Suprapubic skin (tissue), 4 donors: Measurements from ENCODE around the gene CTU1. TPM values are rescaled to one million over a fixed set of nuclear protein-coding genes. Genes with fewer than 3 reads are reported as not detected.

Source experiments
- DNase-seq, 2 donors: peaks; one replicate each; pipeline ENCODE4 v3.0.0-alpha.2; 2019; ENCODE audit warnings: low spot score in 2 of 2
- H3K27ac ChIP-seq: fragments of 200-600 bp; sonication (generic); one replicate; pipeline ENCODE4 v1.5.1; 2019
- H3K27me3 ChIP-seq: fragments of 200-600 bp; sonication (generic); one replicate; pipeline ENCODE4 v1.5.1; 2019
- H3K36me3 ChIP-seq: fragments of 200-600 bp; sonication (generic); one replicate; pipeline ENCODE4 v1.5.1; 2019
- H3K4me1 ChIP-seq: fragments of 200-600 bp; sonication (generic); one replicate; pipeline ENCODE4 v1.5.1; 2019
- H3K4me3 ChIP-seq: fragments of 200-600 bp; sonication (generic); one replicate; pipeline ENCODE4 v1.5.1; 2019; ENCODE audit warnings: mild to moderate bottlenecking
- H3K9me3 ChIP-seq: fragments of 200-600 bp; sonication (generic); one replicate; pipeline ENCODE4 v1.5.1; 2019
- CTCF ChIP-seq, 2 donors: fragments of 200-600 bp in 1 of 2; fragments of 450-650 bp in 1 of 2; sonication (generic) in 1 of 2; IDR thresholded peaks; one replicate each; pipeline ENCODE4 v1.5.1; 2016 to 2019; ENCODE audit warnings: antibody characterized with exemption in 2 of 2, mild to moderate bottlenecking in 1 of 2, moderate library complexity in 1 of 2
- EP300 ChIP-seq: sonication (generic); formaldehyde crosslinking; IDR thresholded peaks from one replicate; pipeline ENCODE4 v1.6.1; 2017; ENCODE audit warnings: antibody characterized with exemption
- POLR2A ChIP-seq, 2 donors: fragments of 450-650 bp; IDR thresholded peaks; one replicate each; pipeline ENCODE4 v1.6.1; 2017; ENCODE audit warnings: antibody characterized with exemption in 2 of 2, mild to moderate bottlenecking in 2 of 2, moderate library complexity in 2 of 2
- POLR2AphosphoS5 ChIP-seq, 3 donors: sonication (generic); formaldehyde crosslinking; IDR thresholded peaks; one replicate each; pipeline ENCODE4 v1.6.1; 2017; ENCODE audit warnings: antibody characterized with exemption in 3 of 3
- WGBS: methylation state at CpG from one replicate; pipeline ENCODE4 v1.1.5; 2018; 5-methylcytosine and 5-hydroxymethylcytosine counted together
- total RNA-seq, 4 donors: library from RNA; depleted of rRNA; stranded (reverse); fragments of >200 nt; gene quantifications; one replicate each; pipeline ENCODE4 v1.1.0, GENCODE V29; 2016

The CTU1 gene
- total RNA-seq, 4 donors from 2014 or later: 7.7 to 14.6 (median 12.9) TPM

DNA sequence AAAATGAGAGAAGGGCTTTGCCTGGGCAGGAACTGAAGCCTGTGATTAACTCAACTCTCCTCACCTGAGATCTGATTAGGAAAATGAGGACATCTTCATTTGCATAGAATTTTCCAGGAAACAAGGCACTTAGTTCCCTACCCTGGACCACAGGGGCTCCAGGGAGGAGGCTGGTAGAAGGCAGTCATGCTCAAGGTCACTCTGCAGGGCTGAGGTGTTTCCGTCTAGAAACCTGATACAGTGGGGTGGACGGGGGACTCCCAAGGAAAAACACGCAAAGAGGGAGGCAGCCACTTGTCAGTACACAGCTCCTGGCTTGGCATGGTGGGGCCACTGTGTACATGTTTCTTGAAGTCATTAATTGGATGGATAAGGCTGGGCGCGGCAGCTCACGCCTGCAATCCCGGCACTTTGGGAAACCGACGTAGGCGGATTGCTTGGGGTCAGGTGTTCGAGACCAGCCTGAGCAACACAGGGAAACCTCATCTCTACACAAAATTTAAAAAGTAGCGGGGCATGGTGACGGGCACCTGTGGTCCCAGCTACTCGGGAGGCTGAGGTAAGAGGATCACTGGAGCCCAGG, 31.5 kb downstream of the CTU1 start:
- H3K27ac ChIP-seq: peak overlapping the region; percentile 76
- peaks cover 16% of the 10 kb centered on the region for H3K4me1 ChIP-seq
- H3K4me3 ChIP-seq: no peak overlapping the region
- H3K36me3 ChIP-seq: no peaks in the 10 kb centered on the region
- TF ChIP-seq CTCF (IDR thresholded peaks at IDR 0.05) (no peak), EP300 (no peak)
- no peaks in the 10 kb centered on the region for H3K27me3 ChIP-seq
- whole genome bisulfite sequencing: 51% methylated on average over 14 of the region's 14 CpGs
- DNase-seq: peak in 1 of 2 donors; percentile 30
- H3K9me3 ChIP-seq: no peaks in the 10 kb centered on the region

- no peaks in the 10 kb centered on the region for H3K36me3 ChIP-seq
- H3K4me3 ChIP-seq: no peak overlapping the region
- H3K9me3 ChIP-seq: no peaks in the 10 kb centered on the region
- 62% methylated on average over 5 of the region's 5 CpGs for WGBS
- H3K4me1 ChIP-seq: peaks cover 21% of the 10 kb centered on the region
- TF ChIP-seq EP300: no peak
- no peak for TF ChIP-seq CTCF (IDR thresholded peaks at IDR 0.05)
- TF ChIP-seq POLR2A (IDR thresholded peaks at IDR 0.05): no peak
- TF ChIP-seq POLR2AphosphoS5 (IDR thresholded peaks at IDR 0.05): no peak
- H3K27me3 ChIP-seq: no peaks in the 10 kb centered on the region
- H3K27ac ChIP-seq: peak overlapping the region; percentile 76
- DNase-seq: no peak
Observed at GRCh38 chr19:51075998-51076397, 32.2 kb downstream of the CTU1 start.

GRCh38 chr19:51071095-51071405, 37.2 kb downstream of the CTU1 start:
- 41% methylated on average over 4 of the region's 4 CpGs for WGBS
- Histone ChIP-seq H3K27ac (peak overlapping the region; percentile 24), H3K36me3 (no peaks in the 10 kb centered on the region), H3K9me3 (no peaks in the 10 kb centered on the region), H3K4me3 (no peak overlapping the region), H3K27me3 (peaks cover 2% of the 10 kb centered on the region), H3K4me1 (peaks cover 47% of the 10 kb centered on the region)
- TF ChIP-seq EP300: no peak
- no peak for TF ChIP-seq POLR2AphosphoS5 (IDR thresholded peaks at IDR 0.05)
- TF ChIP-seq CTCF (IDR thresholded peaks at IDR 0.05): no peak
- no peak for TF ChIP-seq POLR2A (IDR thresholded peaks at IDR 0.05)
- DNase-seq: no peak

DNA sequence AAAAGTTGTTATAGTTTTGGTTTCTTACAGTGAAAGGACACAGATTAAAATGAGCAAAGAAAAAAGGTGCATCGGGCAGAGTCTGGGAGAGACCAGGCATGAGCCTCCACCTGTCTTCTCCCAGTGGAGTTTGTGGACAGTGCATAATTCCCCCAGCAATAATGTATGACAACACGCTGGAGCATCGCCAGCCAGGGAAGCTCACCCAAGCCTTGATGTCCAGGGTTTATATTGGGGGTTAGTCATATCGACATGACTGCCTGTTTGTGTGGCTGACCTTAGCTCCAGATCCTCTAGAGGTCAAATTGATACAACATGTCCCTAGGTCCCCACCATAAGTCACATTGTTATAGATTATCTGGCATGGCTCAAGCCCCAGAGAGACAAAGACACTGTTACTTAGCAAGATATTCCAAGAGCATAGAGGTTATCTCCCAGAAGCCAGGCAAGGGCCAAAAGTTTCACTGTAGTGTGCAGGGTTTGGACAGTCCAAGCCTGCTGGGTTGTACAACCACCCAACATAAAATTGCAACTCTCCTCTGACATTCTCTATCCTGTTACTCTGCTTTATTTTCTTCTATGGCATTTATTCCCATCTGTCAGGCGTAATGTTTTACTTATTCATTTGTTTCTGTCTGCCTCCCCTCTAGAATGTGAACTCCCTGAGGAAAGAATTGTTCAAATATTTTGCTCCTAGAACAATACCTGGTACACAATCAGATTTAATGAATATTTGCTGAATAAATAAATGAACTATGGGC, 37.7 kb downstream of the CTU1 start:
- 76% methylated on average over 5 of the region's 5 CpGs for WGBS
- H3K4me1 ChIP-seq: peaks cover 48% of the 10 kb centered on the region
- no peak overlapping the region for H3K4me3 ChIP-seq
- DNase-seq: no peak
- H3K27me3 ChIP-seq: peaks cover 8% of the 10 kb centered on the region
- H3K36me3 ChIP-seq: no peaks in the 10 kb centered on the region
- H3K9me3 ChIP-seq: no peaks in the 10 kb centered on the region
- no peak for TF ChIP-seq CTCF (IDR thresholded peaks at IDR 0.05)
- TF ChIP-seq POLR2AphosphoS5 (IDR thresholded peaks at IDR 0.05): no peak
- TF ChIP-seq EP300: no peak
- no peak for TF ChIP-seq POLR2A (IDR thresholded peaks at IDR 0.05)
- H3K27ac ChIP-seq: peak overlapping the region; percentile 24

DNA sequence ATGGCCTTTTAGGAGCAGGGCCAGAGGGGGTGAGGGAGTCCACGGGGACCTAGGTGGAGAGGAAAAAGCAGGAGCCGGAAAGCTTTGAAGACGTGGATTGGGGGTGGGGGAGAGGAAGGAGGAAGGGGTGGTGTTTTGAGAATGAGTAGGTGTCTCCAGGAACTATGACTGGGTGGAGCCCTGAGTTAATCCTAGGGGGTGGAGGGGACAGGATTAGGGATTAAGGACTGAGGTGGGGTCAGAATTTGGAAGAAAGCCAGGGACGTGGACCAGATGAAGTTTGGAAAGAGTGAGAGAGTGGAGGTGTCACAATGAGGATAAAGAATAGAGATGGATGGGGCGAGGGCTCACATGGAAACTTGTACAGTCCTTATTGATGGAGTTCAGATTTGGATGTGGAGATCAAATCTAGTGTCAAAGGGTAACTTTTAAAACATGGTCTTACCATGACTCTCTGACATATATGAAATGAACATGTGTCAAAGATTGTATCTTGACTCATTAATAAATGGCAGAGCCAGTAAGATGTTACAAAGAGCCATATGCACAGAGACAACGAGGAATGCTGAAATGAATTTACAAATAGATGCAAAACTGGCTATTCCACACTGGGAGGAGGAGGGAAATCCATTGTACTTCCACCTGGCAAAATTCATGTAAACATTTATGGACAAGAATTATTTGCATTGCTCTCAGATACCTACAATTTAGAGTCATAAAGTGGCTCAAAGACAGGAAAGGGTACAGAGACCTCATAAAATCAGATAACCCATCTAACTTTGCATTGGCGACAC, 41.6 kb downstream of the CTU1 start:
- peaks cover 29% of the 10 kb centered on the region for H3K27me3 ChIP-seq
- DNase-seq: no peak
- TF ChIP-seq POLR2AphosphoS5 (IDR thresholded peaks at IDR 0.05) (no peak), CTCF (IDR thresholded peaks at IDR 0.05) (no peak), POLR2A (IDR thresholded peaks at IDR 0.05) (no peak), EP300 (no peak)
- H3K4me1 ChIP-seq: peaks cover 64% of the 10 kb centered on the region
- no peaks in the 10 kb centered on the region for H3K9me3 ChIP-seq
- no peak overlapping the region for H3K27ac ChIP-seq
- no peaks in the 10 kb centered on the region for H3K36me3 ChIP-seq
- WGBS: 60% methylated on average over 7 of the region's 7 CpGs
- no peak overlapping the region for H3K4me3 ChIP-seq
